ENCODE measurements around the gene SUPT5H. TPM values are rescaled to one million over a fixed set of nuclear protein-coding genes. Genes with fewer than 3 reads are reported as not detected.

SUPT5H gene
- polyA plus RNA-seq, 1 donor from 2014 or later = 92.5 TPM

- no peak for TF ChIP-seq TAF1 (IDR thresholded peaks at IDR 0.05; ENCODE audit: low read depth)
- no peak for TF ChIP-seq MXI1 (conservative IDR thresholded peaks at IDR 0.05; ENCODE audit: poor library complexity, severe bottlenecking)
- TF ChIP-seq POLR2AphosphoS5 (IDR thresholded peaks at IDR 0.05) = no peak
- no peak for TF ChIP-seq REST (IDR thresholded peaks at IDR 0.05; ENCODE audit: borderline replicate concordance)
- no peak for TF ChIP-seq CTCF (IDR thresholded peaks at IDR 0.05; ENCODE audit: poor library complexity, severe bottlenecking)
- no peak for TF ChIP-seq SMC3 (conservative IDR thresholded peaks at IDR 0.05; ENCODE audit: poor library complexity)
- TF ChIP-seq EP300 (conservative IDR thresholded peaks at IDR 0.05; ENCODE audit: poor library complexity, severe bottlenecking) = no peak
- TF ChIP-seq RAD21 (conservative IDR thresholded peaks at IDR 0.05) = no peak
- TF ChIP-seq EZH2 (IDR thresholded peaks at IDR 0.05; ENCODE audit: borderline replicate concordance, insufficient read depth, low read length, poor library complexity, severe bottlenecking) = no peak
- H2AFZ ChIP-seq (ENCODE audit: low read depth, low read length) = no peak overlapping the region
- H3K79me2 ChIP-seq (replicated peaks; ENCODE audit: insufficient read depth, low read length) = no peaks in the 10 kb centered on the region
- no peak overlapping the region for H3K27ac ChIP-seq (ENCODE audit: low read length)
- H3K4me3 ChIP-seq (ENCODE audit: low read length) = no peak overlapping the region
- peaks cover 8% of the 10 kb centered on the region for H3K36me3 ChIP-seq (ENCODE audit: insufficient read depth, low read length)
- no peaks in the 10 kb centered on the region for H3K27me3 ChIP-seq (ENCODE audit: insufficient read depth, low read depth, low read length)
- no peaks in the 10 kb centered on the region for H3F3A ChIP-seq (ENCODE audit: insufficient read depth, low read length, poor library complexity, severe bottlenecking)
- no peak overlapping the region for H3K9ac ChIP-seq (ENCODE audit: low read length)
- H3K9me3 ChIP-seq (ENCODE audit: low read length) = no peaks in the 10 kb centered on the region
- H3K4me2 ChIP-seq (ENCODE audit: low read length) = no peak overlapping the region
- H4K20me1 ChIP-seq (ENCODE audit: insufficient read depth) = no peaks in the 10 kb centered on the region
- H3K9me2 ChIP-seq (ENCODE audit: insufficient read depth, low read length) = no peaks in the 10 kb centered on the region
Measured at GRCh38 chr19:39465956-39466747, 20.8 kb downstream of the SUPT5H start.

GRCh38 chr19:39467941-39468340 lies 22.6 kb downstream of the SUPT5H start:
- H3K4me3 ChIP-seq (ENCODE audit: low read length) = no peak overlapping the region
- H4K20me1 ChIP-seq (ENCODE audit: insufficient read depth) = no peaks in the 10 kb centered on the region
- H3K9me3 ChIP-seq (ENCODE audit: low read length) = no peaks in the 10 kb centered on the region
- H3K79me2 ChIP-seq (replicated peaks; ENCODE audit: insufficient read depth, low read length) = no peaks in the 10 kb centered on the region
- H3K9ac ChIP-seq (ENCODE audit: low read length) = no peak overlapping the region
- no peak overlapping the region for H3K4me2 ChIP-seq (ENCODE audit: low read length)
- H3K9me2 ChIP-seq (ENCODE audit: insufficient read depth, low read length) = no peaks in the 10 kb centered on the region
- H2AFZ ChIP-seq (ENCODE audit: low read depth, low read length) = no peak overlapping the region
- TF ChIP-seq TAF1 (IDR thresholded peaks at IDR 0.05; ENCODE audit: low read depth) (no peak), SMC3 (conservative IDR thresholded peaks at IDR 0.05; ENCODE audit: poor library complexity) (no peak), RAD21 (conservative IDR thresholded peaks at IDR 0.05) (no peak), CTCF (IDR thresholded peaks at IDR 0.05; ENCODE audit: poor library complexity, severe bottlenecking) (no peak), REST (IDR thresholded peaks at IDR 0.05; ENCODE audit: borderline replicate concordance) (no peak)
- peaks cover 8% of the 10 kb centered on the region for H3K36me3 ChIP-seq (ENCODE audit: insufficient read depth, low read length)
- no peak overlapping the region for H3K27ac ChIP-seq (ENCODE audit: low read length)
- H3K27me3 ChIP-seq (ENCODE audit: insufficient read depth, low read depth, low read length) = no peaks in the 10 kb centered on the region
- H3F3A ChIP-seq (ENCODE audit: insufficient read depth, low read length, poor library complexity, severe bottlenecking) = no peaks in the 10 kb centered on the region

All from neural cell (in vitro differentiated cells).